ENCODE results near the gene SOX15. TPM values are rescaled to one million over a fixed set of nuclear protein-coding genes. Genes with fewer than 3 reads are reported as not detected.

Gene SOX15
- total and polyA plus RNA-seq, 2 of the 13 experiments (the other 11 are each of a cell fraction or from before 2014, with no cell fraction given): 0.07 to 0.18 TPM

DNA sequence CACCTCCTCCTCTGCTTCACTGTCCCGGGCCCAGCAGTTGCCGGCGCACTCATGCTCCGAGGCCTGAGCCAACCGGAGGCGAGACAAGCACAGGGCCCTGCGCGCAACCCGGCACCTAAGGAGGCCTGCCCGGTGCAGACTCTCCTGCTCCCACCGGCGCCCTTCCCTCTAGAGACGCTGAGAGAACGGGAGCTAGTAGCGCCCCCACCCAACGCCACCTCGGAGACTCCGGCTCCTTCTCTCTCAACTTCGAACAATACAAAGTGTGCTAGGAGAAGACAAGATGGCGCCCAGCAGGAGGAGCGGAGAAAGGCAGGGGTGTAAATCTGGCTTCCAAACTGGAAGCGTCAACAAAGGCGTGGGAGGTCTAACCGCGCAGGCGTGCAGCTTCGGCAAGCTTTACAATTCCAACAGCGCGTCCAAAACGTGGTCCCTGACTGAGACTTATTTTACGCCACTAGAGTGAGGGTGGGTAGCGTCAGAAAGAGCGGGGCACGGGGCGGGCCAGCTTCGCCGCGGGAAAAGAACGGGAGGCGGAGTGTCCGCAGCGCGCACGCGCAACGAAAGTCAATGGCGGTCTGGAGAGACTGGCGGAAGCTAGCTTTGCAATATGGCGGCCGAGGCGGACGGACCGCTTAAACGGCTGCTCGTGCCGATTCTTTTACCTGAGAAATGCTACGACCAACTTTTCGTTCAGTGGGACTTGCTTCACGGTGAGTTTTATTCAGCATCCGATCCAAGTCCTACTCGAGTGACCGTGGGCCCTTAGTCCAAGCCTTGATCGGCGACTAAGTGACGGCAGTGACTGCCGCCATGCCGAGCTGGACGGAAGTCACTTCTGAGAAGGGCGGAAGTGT is 6.4 kb downstream of the SOX15 start, which contains the start of gene MPDU1 (continued):
- TF ChIP-seq JARID2 (CRISPR knock-in tag; IDR thresholded peaks at IDR 0.05; ENCODE audit: insufficient replicate concordance) (no peak), SIN3A (IDR thresholded peaks at IDR 0.05; ENCODE audit: borderline replicate concordance, low read depth, low read length) (no peak), THAP11 (CRISPR knock-in tag; IDR thresholded peaks at IDR 0.05) (peak; percentile 90), BORCS8-MEF2B (CRISPR knock-in tag; IDR thresholded peaks at IDR 0.05) (peak; percentile 70), ZNF329 (CRISPR knock-in tag; IDR thresholded peaks at IDR 0.05; ENCODE audit: low read depth) (no peak), MEIS1 (CRISPR knock-in tag; IDR thresholded peaks at IDR 0.05; ENCODE audit: borderline replicate concordance) (peak; percentile 10; the same call in 1 of the 2 replicates), RARG (CRISPR knock-in tag; IDR thresholded peaks at IDR 0.05; ENCODE audit: low read depth) (no peak), ZNF205 (CRISPR knock-in tag; IDR thresholded peaks at IDR 0.05) (peak; percentile 63; the same call in 1 of the 2 replicates), TCF7 (IDR thresholded peaks at IDR 0.05; ENCODE audit: low read depth) (no peak), ATF6 (CRISPR knock-in tag; conservative IDR thresholded peaks at IDR 0.05) (no peak), NFIC (IDR thresholded peaks at IDR 0.05; ENCODE audit: low read length) (no peak), ZNF282 (IDR thresholded peaks at IDR 0.05; ENCODE audit: partially characterized antibody) (no peak), AGO1 (IDR thresholded peaks at IDR 0.05; ENCODE audit: low read depth, low read length, poor library complexity, severe bottlenecking) (peak; percentile 91), ZNF296 (CRISPR knock-in tag; conservative IDR thresholded peaks at IDR 0.05) (no peak)
- TF ChIP-seq, protein P1, sequence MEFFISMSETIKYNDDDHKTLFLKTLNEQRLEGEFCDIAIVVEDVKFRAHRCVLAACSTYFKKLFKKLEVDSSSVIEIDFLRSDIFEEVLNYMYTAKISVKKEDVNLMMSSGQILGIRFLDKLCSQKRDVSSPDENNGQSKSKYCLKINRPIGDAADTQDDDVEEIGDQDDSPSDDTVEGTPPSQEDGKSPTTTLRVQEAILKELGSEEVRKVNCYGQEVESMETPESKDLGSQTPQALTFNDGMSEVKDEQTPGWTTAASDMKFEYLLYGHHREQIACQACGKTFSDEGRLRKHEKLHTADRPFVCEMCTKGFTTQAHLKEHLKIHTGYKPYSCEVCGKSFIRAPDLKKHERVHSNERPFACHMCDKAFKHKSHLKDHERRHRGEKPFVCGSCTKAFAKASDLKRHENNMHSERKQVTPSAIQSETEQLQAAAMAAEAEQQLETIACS (CRISPR knock-in tag; IDR thresholded peaks at IDR 0.05): peak; percentile 60
- TF ChIP-seq, protein P2, sequence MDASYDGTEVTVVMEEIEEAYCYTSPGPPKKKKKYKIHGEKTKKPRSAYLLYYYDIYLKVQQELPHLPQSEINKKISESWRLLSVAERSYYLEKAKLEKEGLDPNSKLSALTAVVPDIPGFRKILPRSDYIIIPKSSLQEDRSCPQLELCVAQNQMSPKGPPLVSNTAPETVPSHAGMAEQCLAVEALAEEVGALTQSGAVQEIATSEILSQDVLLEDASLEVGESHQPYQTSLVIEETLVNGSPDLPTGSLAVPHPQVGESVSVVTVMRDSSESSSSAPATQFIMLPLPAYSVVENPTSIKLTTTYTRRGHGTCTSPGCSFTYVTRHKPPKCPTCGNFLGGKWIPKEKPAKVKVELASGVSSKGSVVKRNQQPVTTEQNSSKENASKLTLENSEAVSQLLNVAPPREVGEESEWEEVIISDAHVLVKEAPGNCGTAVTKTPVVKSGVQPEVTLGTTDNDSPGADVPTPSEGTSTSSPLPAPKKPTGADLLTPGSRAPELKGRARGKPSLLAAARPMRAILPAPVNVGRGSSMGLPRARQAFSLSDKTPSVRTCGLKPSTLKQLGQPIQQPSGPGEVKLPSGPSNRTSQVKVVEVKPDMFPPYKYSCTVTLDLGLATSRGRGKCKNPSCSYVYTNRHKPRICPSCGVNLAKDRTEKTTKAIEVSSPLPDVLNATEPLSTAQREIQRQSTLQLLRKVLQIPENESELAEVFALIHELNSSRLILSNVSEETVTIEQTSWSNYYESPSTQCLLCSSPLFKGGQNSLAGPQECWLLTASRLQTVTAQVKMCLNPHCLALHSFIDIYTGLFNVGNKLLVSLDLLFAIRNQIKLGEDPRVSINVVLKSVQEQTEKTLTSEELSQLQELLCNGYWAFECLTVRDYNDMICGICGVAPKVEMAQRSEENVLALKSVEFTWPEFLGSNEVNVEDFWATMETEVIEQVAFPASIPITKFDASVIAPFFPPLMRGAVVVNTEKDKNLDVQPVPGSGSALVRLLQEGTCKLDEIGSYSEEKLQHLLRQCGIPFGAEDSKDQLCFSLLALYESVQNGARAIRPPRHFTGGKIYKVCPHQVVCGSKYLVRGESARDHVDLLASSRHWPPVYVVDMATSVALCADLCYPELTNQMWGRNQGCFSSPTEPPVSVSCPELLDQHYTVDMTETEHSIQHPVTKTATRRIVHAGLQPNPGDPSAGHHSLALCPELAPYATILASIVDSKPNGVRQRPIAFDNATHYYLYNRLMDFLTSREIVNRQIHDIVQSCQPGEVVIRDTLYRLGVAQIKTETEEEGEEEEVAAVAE (CRISPR knock-in tag; IDR thresholded peaks at IDR 0.05; ENCODE audit: borderline replicate concordance): peak; percentile 56; the same call in 1 of the 2 replicates
- TF ChIP-seq, protein P3, sequence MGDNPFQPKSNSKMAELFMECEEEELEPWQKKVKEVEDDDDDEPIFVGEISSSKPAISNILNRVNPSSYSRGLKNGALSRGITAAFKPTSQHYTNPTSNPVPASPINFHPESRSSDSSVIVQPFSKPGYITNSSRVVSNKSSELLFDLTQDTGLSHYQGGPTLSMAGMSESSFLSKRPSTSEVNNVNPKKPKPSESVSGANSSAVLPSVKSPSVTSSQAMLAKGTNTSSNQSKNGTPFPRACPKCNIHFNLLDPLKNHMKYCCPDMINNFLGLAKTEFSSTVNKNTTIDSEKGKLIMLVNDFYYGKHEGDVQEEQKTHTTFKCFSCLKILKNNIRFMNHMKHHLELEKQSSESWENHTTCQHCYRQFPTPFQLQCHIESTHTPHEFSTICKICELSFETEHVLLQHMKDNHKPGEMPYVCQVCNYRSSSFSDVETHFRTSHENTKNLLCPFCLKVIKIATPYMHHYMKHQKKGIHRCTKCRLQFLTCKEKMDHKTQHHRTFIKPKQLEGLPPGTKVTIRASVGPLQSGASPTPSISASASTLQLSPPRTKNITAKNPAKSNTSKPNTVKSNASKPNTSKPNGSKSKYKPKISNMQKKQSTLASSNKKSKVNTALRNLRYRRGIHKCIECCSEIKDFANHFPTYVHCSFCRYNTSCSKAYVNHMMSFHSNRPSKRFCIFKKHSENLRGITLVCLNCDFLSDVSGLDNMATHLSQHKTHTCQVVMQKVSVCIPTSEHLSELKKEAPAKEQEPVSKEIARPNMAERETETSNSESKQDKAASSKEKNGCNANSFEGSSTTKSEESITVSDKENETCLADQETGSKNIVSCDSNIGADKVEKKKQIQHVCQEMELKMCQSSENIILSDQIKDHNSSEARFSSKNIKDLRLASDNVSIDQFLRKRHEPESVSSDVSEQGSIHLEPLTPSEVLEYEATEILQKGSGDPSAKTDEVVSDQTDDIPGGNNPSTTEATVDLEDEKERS (CRISPR knock-in tag; IDR thresholded peaks at IDR 0.05): 0 out of 2 replicates have a peak, but pooled peaks have one; percentile 34

Measured in HepG2 (cell line).